Measurements from ENCODE around the gene COPE. TPM values are rescaled to one million over a fixed set of nuclear protein-coding genes. Genes with fewer than 3 reads are reported as not detected.

The COPE gene
- total RNA-seq, 4 donors from 2014 or later = 173 to 238 (median 197) TPM

DNA sequence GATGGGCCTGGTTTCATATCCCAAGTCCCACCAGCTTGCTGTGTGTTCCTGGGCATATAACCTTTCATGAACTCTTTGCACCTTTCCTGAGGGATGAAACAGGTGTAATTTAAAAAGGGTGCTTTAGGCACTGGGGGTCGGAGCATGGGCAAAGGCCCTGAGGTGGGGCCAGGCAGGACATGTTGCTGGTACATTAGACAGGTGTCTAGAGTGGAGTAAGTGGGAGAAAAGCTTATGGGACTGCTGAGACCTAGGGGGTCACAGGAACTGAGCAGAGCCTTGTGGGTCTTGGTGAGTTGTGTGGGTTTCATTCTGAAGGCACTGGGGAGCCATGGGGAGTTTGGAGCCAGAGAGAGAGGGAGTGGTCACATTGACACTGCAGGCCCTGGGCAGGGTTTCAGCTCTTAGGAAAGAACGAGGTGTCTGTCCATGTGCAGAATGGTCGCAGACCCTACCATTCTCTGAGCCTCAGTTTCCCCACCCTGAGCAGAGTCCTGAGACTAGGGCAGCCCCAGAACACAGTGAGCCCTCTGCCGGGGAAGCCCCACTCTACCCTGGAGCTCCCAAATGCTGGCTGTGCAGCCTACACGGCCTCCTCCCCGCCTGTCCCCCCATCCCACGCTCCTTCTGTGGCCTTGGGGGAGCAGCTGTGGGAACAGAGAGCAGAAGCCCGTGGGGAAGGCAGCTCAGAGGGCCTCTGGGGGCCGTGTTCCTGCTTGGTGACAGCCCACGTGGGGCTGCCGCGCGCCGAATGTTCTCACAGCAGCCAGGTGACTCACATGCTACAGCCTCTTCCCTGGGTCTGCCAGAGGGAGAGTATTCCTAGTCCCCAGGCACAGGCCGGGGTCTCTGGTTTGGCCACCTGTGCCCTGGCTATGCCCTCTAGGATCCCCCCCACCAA, 29.1 kb upstream of the COPE start:
- H3K4me3 ChIP-seq (ENCODE audit: low read depth, poor library complexity, severe bottlenecking) = no peak overlapping the region
- no peak for DNase-seq (ENCODE audit: low spot score in 2 of 2)
- intact Hi-C loops (cut with DNase I; ENCODE audit: low total_unique reads) = no loop called here
- 71 to 78% methylated on average over 9 to 15 of the region's 15 CpGs for WGBS, 2 donors
- no peak for TF ChIP-seq POLR2A (IDR thresholded peaks at IDR 0.05)
- TF ChIP-seq, protein P1, sequence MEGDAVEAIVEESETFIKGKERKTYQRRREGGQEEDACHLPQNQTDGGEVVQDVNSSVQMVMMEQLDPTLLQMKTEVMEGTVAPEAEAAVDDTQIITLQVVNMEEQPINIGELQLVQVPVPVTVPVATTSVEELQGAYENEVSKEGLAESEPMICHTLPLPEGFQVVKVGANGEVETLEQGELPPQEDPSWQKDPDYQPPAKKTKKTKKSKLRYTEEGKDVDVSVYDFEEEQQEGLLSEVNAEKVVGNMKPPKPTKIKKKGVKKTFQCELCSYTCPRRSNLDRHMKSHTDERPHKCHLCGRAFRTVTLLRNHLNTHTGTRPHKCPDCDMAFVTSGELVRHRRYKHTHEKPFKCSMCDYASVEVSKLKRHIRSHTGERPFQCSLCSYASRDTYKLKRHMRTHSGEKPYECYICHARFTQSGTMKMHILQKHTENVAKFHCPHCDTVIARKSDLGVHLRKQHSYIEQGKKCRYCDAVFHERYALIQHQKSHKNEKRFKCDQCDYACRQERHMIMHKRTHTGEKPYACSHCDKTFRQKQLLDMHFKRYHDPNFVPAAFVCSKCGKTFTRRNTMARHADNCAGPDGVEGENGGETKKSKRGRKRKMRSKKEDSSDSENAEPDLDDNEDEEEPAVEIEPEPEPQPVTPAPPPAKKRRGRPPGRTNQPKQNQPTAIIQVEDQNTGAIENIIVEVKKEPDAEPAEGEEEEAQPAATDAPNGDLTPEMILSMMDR (IDR thresholded peaks at IDR 0.05) = no peak

DNA sequence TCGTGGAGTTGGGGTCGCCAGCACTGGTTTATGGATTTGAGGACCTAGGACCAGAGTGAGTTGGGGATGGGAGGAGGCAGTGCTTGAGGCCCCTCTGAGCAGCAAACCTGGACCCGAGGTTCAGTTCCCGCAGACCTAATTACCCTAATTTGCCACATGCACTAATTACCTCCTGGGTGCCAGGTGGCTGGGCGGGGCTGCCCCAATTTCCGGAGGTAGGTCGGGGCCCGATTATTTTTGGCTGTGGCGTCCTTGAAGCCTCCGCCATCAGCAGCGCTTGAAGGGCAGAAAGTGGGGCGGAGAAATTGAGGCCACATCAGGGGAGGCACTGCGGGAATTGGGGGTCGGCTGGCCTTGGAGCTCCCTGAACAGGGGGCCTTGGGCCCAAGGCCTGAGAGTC, 27.7 kb upstream of the COPE start:
- 62 to 68% methylated on average over 14 of the region's 14 CpGs for WGBS, 2 donors
- no peak for DNase-seq (ENCODE audit: low spot score in 2 of 2)
- TF ChIP-seq, protein P1 (IDR thresholded peaks at IDR 0.05) = no peak
- TF ChIP-seq POLR2A (IDR thresholded peaks at IDR 0.05) = no peak
- intact Hi-C loops (cut with DNase I; ENCODE audit: low total_unique reads) = no loop called here
- H3K4me3 ChIP-seq (ENCODE audit: low read depth, poor library complexity, severe bottlenecking) = no peak overlapping the region

DNA sequence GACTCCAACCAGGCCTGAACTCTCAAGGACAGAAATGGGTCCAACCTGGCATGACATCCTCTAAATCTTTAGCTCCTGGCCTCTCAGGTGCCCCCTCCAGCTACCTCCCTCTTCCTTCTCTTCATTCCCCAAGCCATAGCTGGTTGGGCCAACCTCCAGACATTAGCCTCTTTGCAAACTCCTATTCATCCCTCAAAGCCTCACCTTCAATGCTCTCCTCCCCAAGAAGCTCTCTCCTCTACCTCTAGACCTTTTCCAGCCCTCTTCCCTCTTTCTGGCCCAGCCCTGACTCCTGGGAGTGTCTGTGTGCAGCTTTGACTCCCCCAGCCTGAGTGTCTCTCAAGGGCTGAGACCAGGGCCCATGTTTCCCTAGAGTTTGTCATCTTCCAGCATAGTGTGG, 27.1 kb upstream of the COPE start:
- intact Hi-C loops (cut with DNase I; ENCODE audit: low total_unique reads) = no loop called here
- TF ChIP-seq POLR2A (IDR thresholded peaks at IDR 0.05) = no peak
- TF ChIP-seq, protein P1 (IDR thresholded peaks at IDR 0.05) = no peak
- H3K4me3 ChIP-seq (ENCODE audit: low read depth, poor library complexity, severe bottlenecking) = no peak overlapping the region
- DNase-seq (ENCODE audit: low spot score in 2 of 2) = no peak

DNA sequence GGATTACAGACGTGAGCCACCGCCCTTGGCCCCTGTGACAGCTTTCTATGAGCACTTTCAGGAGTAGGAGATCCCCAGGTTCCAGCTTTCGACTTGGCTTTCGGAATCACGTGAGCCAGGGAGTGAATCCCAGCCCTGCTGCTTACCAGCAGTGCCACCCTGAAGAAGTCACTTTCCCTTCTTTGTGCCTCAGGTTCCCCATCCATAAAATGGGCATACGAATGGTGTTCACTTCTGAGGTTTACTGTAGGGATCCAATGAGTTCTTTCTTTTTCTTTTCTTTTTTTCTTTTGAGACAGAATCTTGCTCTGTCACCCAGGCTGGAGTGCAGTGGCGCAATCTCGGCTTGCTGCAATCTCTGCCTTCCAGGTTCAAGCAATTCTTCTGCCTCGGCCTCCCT, 26.1 kb upstream of the COPE start:
- TF ChIP-seq POLR2A (IDR thresholded peaks at IDR 0.05) = no peak
- TF ChIP-seq, protein P1 (IDR thresholded peaks at IDR 0.05) = no peak
- intact Hi-C loops (cut with DNase I; ENCODE audit: low total_unique reads) = no loop called here
- no peak overlapping the region for H3K4me3 ChIP-seq (ENCODE audit: low read depth, poor library complexity, severe bottlenecking)
- WGBS, 2 donors = 87 to 89% methylated on average over 9 of the region's 9 CpGs
- DNase-seq (ENCODE audit: low spot score in 2 of 2) = no peak

DNA sequence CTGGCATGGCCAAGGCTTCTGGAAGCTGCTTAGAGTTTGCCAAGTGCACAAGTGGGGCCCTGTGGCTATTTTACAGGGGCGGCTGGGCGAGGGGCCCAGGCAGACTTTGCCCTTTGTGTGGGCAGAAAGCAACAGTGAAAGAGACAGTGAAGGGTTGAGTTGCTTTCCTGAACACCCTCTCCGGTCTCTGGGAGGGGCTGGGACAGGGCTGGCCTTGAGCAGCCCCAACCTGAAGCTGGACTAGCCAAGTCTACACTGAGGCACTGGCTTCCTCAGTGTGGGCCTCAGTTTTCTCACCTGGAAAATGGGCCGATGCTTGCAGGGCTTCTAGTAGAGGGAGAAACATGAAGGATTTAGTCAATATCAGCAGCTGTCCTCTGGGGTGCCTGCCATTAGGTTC, 24.3 kb upstream of the COPE start:
- TF ChIP-seq, protein P1 (IDR thresholded peaks at IDR 0.05) = no peak
- TF ChIP-seq POLR2A (IDR thresholded peaks at IDR 0.05) = no peak
- 81 to 82% methylated on average over 4 of the region's 4 CpGs for WGBS, 2 donors
- intact Hi-C loops (cut with DNase I; ENCODE audit: low total_unique reads) = no loop called here
- DNase-seq (ENCODE audit: low spot score in 2 of 2) = no peak
- H3K4me3 ChIP-seq (ENCODE audit: low read depth, poor library complexity, severe bottlenecking) = no peak overlapping the region

All from lower leg skin (tissue), 4 donors.